ENCODE measurements around the gene RAB13.

The RAB13 gene

GRCh38 chr1:153968408-153968807 is 17.7 kb downstream of the RAB13 start:
- no peaks in the 10 kb centered on the region for H3K36me3 ChIP-seq (replicated peaks; ENCODE audit: insufficient read depth, low read length)
- H4K20me1 ChIP-seq (ENCODE audit: insufficient read depth, low read length), result no peaks in the 10 kb centered on the region
- peak overlapping the region; percentile 98 for H3K4me2 ChIP-seq (ENCODE audit: low read depth, low read length)
- DNase-seq, result no peak
- H2AFZ ChIP-seq (ENCODE audit: low read length), result peak overlapping the region; percentile 95
- H3F3A ChIP-seq (ENCODE audit: insufficient read depth, low read length), result peaks cover 37% of the 10 kb centered on the region
- no peak overlapping the region for H3K27ac ChIP-seq (ENCODE audit: low read length)
- no peaks in the 10 kb centered on the region for H3K9me2 ChIP-seq (replicated peaks; ENCODE audit: insufficient read depth, low read length)
- H3K4me3 ChIP-seq (ENCODE audit: low read length), result peak overlapping the region; percentile 80
- H3K4me1 ChIP-seq (ENCODE audit: low read length), result peaks cover 20% of the 10 kb centered on the region
- peaks cover 21% of the 10 kb centered on the region for H3K79me2 ChIP-seq (ENCODE audit: low read length)
- no peaks in the 10 kb centered on the region for H3K9me3 ChIP-seq (replicated peaks; ENCODE audit: insufficient read depth, low read length)
- no peak for TF ChIP-seq EZH2 (optimal IDR thresholded peaks at IDR 0.05; ENCODE audit: low read depth, low read length)
- no peak for TF ChIP-seq CTCF (IDR thresholded peaks at IDR 0.05; ENCODE audit: low read length)
- no peak for TF ChIP-seq EZH2phosphoT487 (IDR thresholded peaks at IDR 0.05; ENCODE audit: low read length)
- H3K9ac ChIP-seq (ENCODE audit: low read length), result peak overlapping the region; percentile 84; the same call in 1 of the 2 replicates
- H3K27me3 ChIP-seq (replicated peaks; ENCODE audit: insufficient read depth, low read length), result no peaks in the 10 kb centered on the region

- TF ChIP-seq EZH2 (optimal IDR thresholded peaks at IDR 0.05; ENCODE audit: low read depth, low read length), result no peak
- no peak for TF ChIP-seq EZH2phosphoT487 (IDR thresholded peaks at IDR 0.05; ENCODE audit: low read length)
- TF ChIP-seq CTCF (IDR thresholded peaks at IDR 0.05; ENCODE audit: low read length), result no peak
- peak overlapping the region; percentile 95 for H2AFZ ChIP-seq (ENCODE audit: low read length)
- H3K79me2 ChIP-seq (ENCODE audit: low read length), result peaks cover 23% of the 10 kb centered on the region
- H3K27me3 ChIP-seq (replicated peaks; ENCODE audit: insufficient read depth, low read length), result no peaks in the 10 kb centered on the region
- H3K4me3 ChIP-seq (ENCODE audit: low read length), result peak overlapping the region; percentile 80
- peak overlapping the region; percentile 84 for H3K9ac ChIP-seq (ENCODE audit: low read length)
- H4K20me1 ChIP-seq (ENCODE audit: insufficient read depth, low read length), result no peaks in the 10 kb centered on the region
- DNase-seq, result no peak
- H3F3A ChIP-seq (ENCODE audit: insufficient read depth, low read length), result peaks cover 35% of the 10 kb centered on the region
- peak overlapping the region; percentile 98 for H3K4me2 ChIP-seq (ENCODE audit: low read depth, low read length)
- H3K9me3 ChIP-seq (replicated peaks; ENCODE audit: insufficient read depth, low read length), result no peaks in the 10 kb centered on the region
- H3K36me3 ChIP-seq (replicated peaks; ENCODE audit: insufficient read depth, low read length), result no peaks in the 10 kb centered on the region
- peak overlapping the region; percentile 88; the same call in 1 of the 2 replicates for H3K27ac ChIP-seq (ENCODE audit: low read length)
- peaks cover 20% of the 10 kb centered on the region for H3K4me1 ChIP-seq (ENCODE audit: low read length)
- H3K9me2 ChIP-seq (replicated peaks; ENCODE audit: insufficient read depth, low read length), result no peaks in the 10 kb centered on the region
Observed at GRCh38 chr1:153968000-153968363, 18.2 kb downstream of the RAB13 start.

- peaks cover 29% of the 10 kb centered on the region for H3F3A ChIP-seq (ENCODE audit: insufficient read depth, low read length)
- no peaks in the 10 kb centered on the region for H3K9me3 ChIP-seq (replicated peaks; ENCODE audit: insufficient read depth, low read length)
- H3K9me2 ChIP-seq (replicated peaks; ENCODE audit: insufficient read depth, low read length), result no peaks in the 10 kb centered on the region
- H3K27me3 ChIP-seq (replicated peaks; ENCODE audit: insufficient read depth, low read length), result no peaks in the 10 kb centered on the region
- peak within 1 kb of the TSS; percentile 84 for H3K9ac ChIP-seq (ENCODE audit: low read length)
- peak; percentile 61 for TF ChIP-seq CTCF (IDR thresholded peaks at IDR 0.05; ENCODE audit: low read length)
- no peak for TF ChIP-seq EZH2 (optimal IDR thresholded peaks at IDR 0.05; ENCODE audit: low read depth, low read length)
- H3K79me2 ChIP-seq (ENCODE audit: low read length), result peaks cover 29% of the 10 kb centered on the region
- peak within 1 kb of the TSS; percentile 88 for H3K27ac ChIP-seq (ENCODE audit: low read length)
- DNase-seq, result peak; percentile 99
- H4K20me1 ChIP-seq (ENCODE audit: insufficient read depth, low read length), result no peaks in the 10 kb centered on the region
- peak within 1 kb of the TSS; percentile 98 for H3K4me2 ChIP-seq (ENCODE audit: low read depth, low read length)
- peaks cover 23% of the 10 kb centered on the region for H3K4me1 ChIP-seq (ENCODE audit: low read length)
- H3K4me3 ChIP-seq (ENCODE audit: low read length), result peak within 1 kb of the TSS; percentile 80
- H3K36me3 ChIP-seq (replicated peaks; ENCODE audit: insufficient read depth, low read length), result no peaks in the 10 kb centered on the region
- peak within 1 kb of the TSS; percentile 95 for H2AFZ ChIP-seq (ENCODE audit: low read length)
Observed at GRCh38 chr1:153967107-153967999, 18.8 kb downstream of the RAB13 start, which contains the start of gene CREB3L4. CREB3L4 (plus strand) TSS chr1:153967902; CDS start chr1:153968526, 624 bp downstream.
